Measurements from ENCODE around the gene WIZ. TPM values are rescaled to one million over a fixed set of nuclear protein-coding genes. Genes with fewer than 3 reads are reported as not detected.

WIZ gene
- total RNA-seq = 5.8 and 8.0 TPM in 2 replicates

DNA sequence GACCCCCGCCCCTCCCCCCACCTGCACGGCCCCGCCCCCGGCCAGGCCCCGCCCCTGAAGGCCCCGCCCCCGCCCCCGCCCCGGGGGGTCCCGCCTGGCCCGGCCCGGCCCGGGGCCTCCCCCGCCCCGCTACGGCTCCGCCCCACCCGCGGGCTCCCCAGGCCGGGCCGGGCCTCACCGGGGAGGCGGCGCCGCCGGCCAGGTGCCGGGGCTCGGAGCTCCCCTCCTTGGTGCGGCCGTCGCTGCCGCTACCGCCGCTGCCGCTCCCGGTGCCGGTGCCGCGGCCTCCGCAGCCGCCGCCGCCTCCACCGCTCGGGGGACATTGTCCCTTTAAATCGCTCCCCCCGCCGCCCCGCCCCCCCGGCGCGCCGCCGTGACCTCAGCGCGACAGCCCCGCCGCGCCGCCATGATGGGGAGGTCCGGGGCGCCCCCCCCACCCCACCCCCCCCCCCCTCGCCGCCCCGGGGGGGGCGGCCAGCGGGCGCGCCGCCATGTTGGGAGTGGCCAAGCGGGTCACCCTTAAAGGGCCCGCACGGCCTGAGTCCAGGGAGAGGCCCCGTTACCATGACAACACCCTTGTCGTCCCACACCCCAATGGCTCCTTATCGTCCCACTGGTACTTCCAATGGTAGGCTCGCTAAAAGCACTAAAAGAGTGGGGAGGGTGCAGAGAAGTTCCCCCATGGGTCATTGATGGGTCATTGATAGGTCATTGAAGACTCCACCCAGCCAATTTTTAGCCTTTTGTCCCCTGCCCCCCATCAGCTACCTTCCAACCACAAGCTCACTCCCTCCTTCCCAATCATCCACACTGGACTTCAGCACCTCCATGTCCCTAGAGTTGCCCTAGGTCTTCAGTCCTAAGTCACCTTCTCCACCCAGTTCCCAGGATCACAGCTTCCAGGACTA lies at the start of gene WIZ:
Gene WIZ (minus strand): TSS at position 337 of the 908 bp plus-strand sequence. CDS start 1,649 bp downstream, outside the sequence.

GRCh38 chr19:15479391-15480345 lies 29.9 kb upstream of the WIZ start, which contains the start of gene PGLYRP2:
Gene PGLYRP2 (minus strand): TSS chr19:15479501. CDS start chr19:15479371, 130 bp downstream.

GRCh38 chr19:15464394-15465385 lies 14.9 kb upstream of the WIZ start, which contains the start of gene RASAL3:
Gene RASAL3 (minus strand): TSS chr19:15464544. CDS start chr19:15464358, 186 bp downstream.

GRCh38 chr19:15418579-15419412 lies 31.0 kb downstream of the WIZ start, which contains the start of gene AKAP8L:
Gene AKAP8L (minus strand): TSS chr19:15418988. CDS start chr19:15418923, 65 bp downstream.

DNA sequence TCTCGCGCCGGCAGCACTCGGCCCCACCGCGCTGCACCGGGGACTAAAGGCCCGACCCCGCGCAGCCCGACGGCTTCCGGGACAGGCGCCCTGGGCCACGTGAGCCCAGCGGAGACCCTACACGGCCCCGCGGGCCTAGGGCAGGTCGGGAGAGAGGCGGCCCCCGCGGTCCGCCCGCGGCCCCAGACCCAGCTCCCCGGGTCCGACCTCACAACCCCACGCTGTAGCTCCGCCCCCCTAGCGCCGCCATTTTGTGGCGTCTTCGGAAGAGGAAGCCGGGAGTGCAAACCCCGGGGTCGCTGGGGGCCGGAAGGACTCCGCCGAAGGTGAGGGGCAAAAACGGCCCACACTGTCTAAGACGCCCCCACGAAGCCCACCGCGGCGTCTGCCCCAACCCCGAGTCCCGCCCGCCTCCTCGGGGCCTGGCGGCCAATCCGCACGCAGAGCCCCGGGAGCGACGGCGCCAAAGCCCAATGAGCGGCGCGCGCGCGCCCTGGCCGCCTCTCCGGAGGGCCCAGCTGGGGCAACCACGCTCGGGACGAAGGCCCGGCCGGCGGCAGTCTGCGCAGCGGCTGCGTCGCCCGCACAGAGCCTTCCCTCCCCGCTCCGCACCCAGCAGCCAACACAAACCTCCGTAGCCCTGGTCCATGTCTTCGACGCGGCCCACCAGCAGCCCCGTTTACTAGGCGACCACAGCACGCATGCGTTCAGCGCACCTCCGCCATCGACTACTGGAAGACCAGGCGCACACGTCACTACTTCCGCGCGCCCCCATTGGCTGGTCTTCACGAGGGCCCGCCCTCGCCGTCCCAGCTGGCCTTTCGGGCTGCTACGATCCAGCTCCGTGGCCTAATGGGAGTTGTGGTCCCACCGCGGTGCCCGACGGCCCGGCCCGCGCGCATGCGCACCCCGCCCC lies 70.4 kb downstream of the WIZ start, which contains the start of gene AKAP8:
Gene AKAP8 (minus strand): TSS at position 705 of the 916 bp plus-strand sequence. CDS start 56 bp downstream, at position 649.

Other genes starting within 250 kb of the WIZ start
- 184 and 225 TPM in 2 replicates for gene NOTCH3, start 249.0 kb downstream of the WIZ start, total RNA-seq
- gene EPHX3, start 217.5 kb downstream of the WIZ start, total RNA-seq = 0.06 and 0.13 TPM in 2 replicates
- gene BRD4, start 117.4 kb downstream of the WIZ start, total RNA-seq = 10.7 and 15.9 TPM in 2 replicates
- gene AKAP8, start 70.2 kb downstream of the WIZ start, total RNA-seq = 13.6 and 17.8 TPM in 2 replicates
- gene AKAP8L, start 31.0 kb downstream of the WIZ start, total RNA-seq = 62.9 and 74.2 TPM in 2 replicates
- gene RASAL3, start 14.6 kb upstream of the WIZ start, total RNA-seq = 0.06 and 0.13 TPM in 2 replicates
- gene PGLYRP2, start 29.5 kb upstream of the WIZ start, total RNA-seq = not detected in 2 replicates
- gene CYP4F22, start 58.6 kb upstream of the WIZ start, total RNA-seq = not detected in 2 replicates
- not detected in 2 replicates for gene CYP4F8, start 165.3 kb upstream of the WIZ start, total RNA-seq
- gene CYP4F3, start 190.9 kb upstream of the WIZ start, total RNA-seq = not detected in 2 replicates
- gene CYP4F12, start 223.1 kb upstream of the WIZ start, total RNA-seq = not detected in 2 replicates